Measurements from ENCODE around the gene MTMR4.
A peak's percentile ranks its signal among the peaks of the same experiment; 100 is the strongest.

MTMR4 gene

GRCh38 chr17:58538811-58539409 lies 24.5 kb upstream of the MTMR4 start:
- no peak for TF ChIP-seq CTCF (IDR thresholded peaks at IDR 0.05; ENCODE audit: insufficient read depth, low read depth, low read length, missing control alignments)
- DNase-seq (ENCODE audit: low read depth): no peak

GRCh38 chr17:58537266-58537665 lies 22.8 kb upstream of the MTMR4 start:
- no peak for DNase-seq (ENCODE audit: low read depth)
- no peak overlapping the region for H3K4me3 ChIP-seq (ENCODE audit: low read length)
- no peak for TF ChIP-seq CTCF (IDR thresholded peaks at IDR 0.05; ENCODE audit: insufficient read depth, low read depth, low read length, missing control alignments)

More at GRCh38 chr17:58538811-58539409, 24.5 kb upstream of the MTMR4 start:
- no peak overlapping the region for H3K4me3 ChIP-seq (ENCODE audit: low read length)

- DNase-seq (ENCODE audit: low read depth): no peak
- TF ChIP-seq CTCF (IDR thresholded peaks at IDR 0.05; ENCODE audit: insufficient read depth, low read depth, low read length, missing control alignments): no peak
- no peak overlapping the region for H3K4me3 ChIP-seq (ENCODE audit: low read length)
These were observed 22.1 kb upstream of the MTMR4 start for GRCh38 chr17:58536542-58536941.

GRCh38 chr17:58535431-58535830 lies 21.0 kb upstream of the MTMR4 start:
- H3K4me3 ChIP-seq (ENCODE audit: low read length): no peak overlapping the region
- no peak for DNase-seq (ENCODE audit: low read depth)
- TF ChIP-seq CTCF (IDR thresholded peaks at IDR 0.05; ENCODE audit: insufficient read depth, low read depth, low read length, missing control alignments): no peak

- H3K4me3 ChIP-seq (ENCODE audit: low read length): no peak overlapping the region
- TF ChIP-seq CTCF (IDR thresholded peaks at IDR 0.05; ENCODE audit: insufficient read depth, low read depth, low read length, missing control alignments): no peak
- DNase-seq (ENCODE audit: low read depth): peak; percentile 79
These were observed 20.5 kb upstream of the MTMR4 start for GRCh38 chr17:58534901-58535421.

GRCh38 chr17:58534331-58534730 lies 19.9 kb upstream of the MTMR4 start:
- no peak for TF ChIP-seq CTCF (IDR thresholded peaks at IDR 0.05; ENCODE audit: insufficient read depth, low read depth, low read length, missing control alignments)
- no peak for DNase-seq (ENCODE audit: low read depth)
- H3K4me3 ChIP-seq (ENCODE audit: low read length): no peak overlapping the region

- TF ChIP-seq CTCF (IDR thresholded peaks at IDR 0.05; ENCODE audit: insufficient read depth, low read depth, low read length, missing control alignments): no peak
- DNase-seq (ENCODE audit: low read depth): no peak
- no peak overlapping the region for H3K4me3 ChIP-seq (ENCODE audit: low read length)
These were observed 19.3 kb upstream of the MTMR4 start for GRCh38 chr17:58533616-58534188.
